ENCODE results near the gene CAMK2D. TPM values are rescaled to one million over a fixed set of nuclear protein-coding genes. Genes with fewer than 3 reads are reported as not detected.

The CAMK2D gene
- polyA plus RNA-seq, 2 of the 4 experiments (the other 2 are of a cell fraction): 19.1 to 59.9 TPM

GRCh38 chr4:113537203-113537602 lies 224.3 kb downstream of the CAMK2D start:
- 98% methylated on average over 2 of the region's 2 CpGs for WGBS (ENCODE audit: missing lambda C conversion rate)
- CTCF ChIA-PET: no interaction called here
- Histone ChIP-seq H3K9me3 (no peaks in the 10 kb centered on the region), H3K4me3 (no peak overlapping the region), H3K4me2 (no peak overlapping the region), H3K4me1 (peaks cover 9% of the 10 kb centered on the region; the same call in 2 of the 3 replicates), H3K27ac (no peak overlapping the region)
- DNase-seq (ENCODE audit: low read depth in 1 of 2, low spot score in 1 of 2) (no peak), FAIRE-seq (no peak), ATAC-seq (no peak)
- POLR2A ChIA-PET: no interaction called here
- TF ChIP-seq ZC3H11A (IDR thresholded peaks at IDR 0.05) (no peak), MAX (IDR thresholded peaks at IDR 0.05) (no peak), ZFP36 (IDR thresholded peaks at IDR 0.05; ENCODE audit: borderline replicate concordance, partially characterized antibody) (no peak), CBX2 (IDR thresholded peaks at IDR 0.05; ENCODE audit: borderline replicate concordance, low read depth) (no peak), RCOR1 (IDR thresholded peaks at IDR 0.05; ENCODE audit: low read depth, low read length) (no peak), FOXS1 (CRISPR knock-in tag; IDR thresholded peaks at IDR 0.05) (no peak), EHF (CRISPR knock-in tag; IDR thresholded peaks at IDR 0.05) (no peak), PHF8 (IDR thresholded peaks at IDR 0.05; ENCODE audit: borderline replicate concordance, low read depth) (no peak), RAD21 (conservative IDR thresholded peaks at IDR 0.05 in 1 of 2, IDR thresholded peaks at IDR 0.05 in 1 of 2) (no peak), JUN (IDR thresholded peaks at IDR 0.05) (no peak), ZSCAN20 (CRISPR knock-in tag; IDR thresholded peaks at IDR 0.05) (no peak)

GRCh38 chr4:113534711-113535110 lies 226.8 kb downstream of the CAMK2D start:
- H3K4me1 ChIP-seq: peaks cover 9% of the 10 kb centered on the region; the same call in 2 of the 3 replicates
- no peak overlapping the region for H3K4me2 ChIP-seq
- FAIRE-seq (no peak), ATAC-seq (no peak), DNase-seq (ENCODE audit: low read depth in 1 of 2, low spot score in 1 of 2) (no peak)
- ChIA-PET CTCF (interaction anchor here (1.2 to 2.1 kb wide), 2 partner anchors 11 to 13 kb away, joined by 5 to 6 read pairs; no protein-coding TSS in a partner anchor), POLR2A (no interaction called here)
- H3K27ac ChIP-seq: no peak overlapping the region
- 35% methylated on average over 1 of the region's 1 CpG for WGBS (ENCODE audit: missing lambda C conversion rate)
- no peak for TF ChIP-seq HOXA7 (CRISPR knock-in tag; IDR thresholded peaks at IDR 0.05)
- no peak for TF ChIP-seq BCL3 (IDR thresholded peaks at IDR 0.05)
- no peak for TF ChIP-seq JUNB (IDR thresholded peaks at IDR 0.05)
- no peak for TF ChIP-seq CTCF (IDR thresholded peaks at IDR 0.05)
- TF ChIP-seq HOXB5 (CRISPR knock-in tag; IDR thresholded peaks at IDR 0.05): no peak
- no peak for TF ChIP-seq CEBPB (IDR thresholded peaks at IDR 0.05)
- TF ChIP-seq HOXB13 (CRISPR knock-in tag; IDR thresholded peaks at IDR 0.05; ENCODE audit: low read depth): no peak
- no peak for TF ChIP-seq TP53 (CRISPR knock-in tag; IDR thresholded peaks at IDR 0.05)
- TF ChIP-seq NPAS2 (CRISPR knock-in tag; IDR thresholded peaks at IDR 0.05; ENCODE audit: borderline replicate concordance): no peak
- no peak for TF ChIP-seq ELK1 (IDR thresholded peaks at IDR 0.05; ENCODE audit: low read depth, low read length)
- TF ChIP-seq POLR2A (IDR thresholded peaks at IDR 0.05; ENCODE audit: low read length): no peak
- TF ChIP-seq REST (IDR thresholded peaks at IDR 0.05): no peak
- TF ChIP-seq ZFP36 (IDR thresholded peaks at IDR 0.05; ENCODE audit: borderline replicate concordance, partially characterized antibody): no peak
- TF ChIP-seq HES2 (IDR thresholded peaks at IDR 0.05): no peak
- no peak for TF ChIP-seq RARB (CRISPR knock-in tag; IDR thresholded peaks at IDR 0.05)
- TF ChIP-seq MAFK (IDR thresholded peaks at IDR 0.05; ENCODE audit: partially characterized antibody): no peak
- TF ChIP-seq CBX8 (IDR thresholded peaks at IDR 0.05): no peak
- no peak for TF ChIP-seq RFX5 (IDR thresholded peaks at IDR 0.05)
- no peak for TF ChIP-seq SREBF2 (IDR thresholded peaks at IDR 0.05)
- TF ChIP-seq HDAC2 (IDR thresholded peaks at IDR 0.05): no peak
- H3K9me3 ChIP-seq: no peaks in the 10 kb centered on the region
- H3K4me3 ChIP-seq: no peak overlapping the region

Data from A549 (cell line).